PC-9 (cell line): ENCODE results near the gene ACYP1. TPM values are rescaled to one million over a fixed set of nuclear protein-coding genes. Genes with fewer than 3 reads are reported as not detected.

Experiments
- BruUV-seq: library from RNA; stranded (reverse); fragments of 400-500 nt; replicated peaks from 2 replicates; lab custom pipeline; 2021; lab: Mats Ljungman, UMichigan
- CTCF ChIA-PET: fragments of 300-600 bp; sonication (Branson Sonifier 250); formaldehyde crosslinking; loops from one replicate; lab custom pipeline; 2022; ENCODE audit warnings: antibody characterized with exemption; lab: Charles Lee
- POLR2A ChIA-PET: fragments of 300-600 bp; sonication (Branson Sonifier 250); formaldehyde crosslinking; loops from one replicate; lab custom pipeline; 2022; ENCODE audit warnings: antibody characterized with exemption; ENCODE audit not compliant: unreplicated experiment; lab: Charles Lee
- DNase-seq, 2 experiments: peaks; one replicate each; pipeline versions ENCODE4 v3.0.0 to v3.0.0-alpha.2; 2015 to 2022; ENCODE audit warnings: mixed read lengths in 1 of 2
- H2AFZ ChIP-seq: fragments of 200-600 bp; sonication (generic); 2 replicates; pipeline ENCODE4 v1.8.1; 2017; ENCODE audit warnings: antibody characterized with exemption
- H3F3A ChIP-seq: fragments of 200-600 bp; sonication (generic); 2 replicates; pipeline ENCODE4 v1.8.1; 2017; ENCODE audit warnings: antibody characterized with exemption, mild to moderate bottlenecking, low read depth; ENCODE audit not compliant: insufficient read depth
- H3K27ac ChIP-seq: fragments of 200-600 bp; sonication (generic); 2 replicates; pipeline ENCODE4 v1.6.1; 2016; ENCODE audit warnings: mixed run types
- H3K27me3 ChIP-seq: fragments of 200-600 bp; sonication (generic); 2 replicates; pipeline ENCODE4 v1.6.1; 2016; ENCODE audit warnings: low read depth, mixed run types; ENCODE audit not compliant: insufficient read depth
- H3K36me3 ChIP-seq: fragments of 200-600 bp; sonication (generic); 2 replicates; pipeline ENCODE4 v1.6.1; 2016; ENCODE audit warnings: low read depth, mixed run types
- H3K4me1 ChIP-seq: fragments of 200-600 bp; sonication (generic); replicated peaks from 2 replicates; pipeline ENCODE4 v1.6.1; 2016; ENCODE audit warnings: mixed run types; ENCODE audit not compliant: insufficient read depth
- H3K4me2 ChIP-seq: fragments of 200-600 bp; sonication (generic); 2 replicates; pipeline ENCODE4 v1.6.1; 2017; ENCODE audit warnings: mixed run types
- H3K4me3 ChIP-seq: fragments of 200-600 bp; sonication (generic); 2 replicates; pipeline ENCODE4 v1.6.1; 2016; ENCODE audit warnings: mixed run types
- H3K79me2 ChIP-seq: fragments of 200-600 bp; sonication (generic); 2 replicates; pipeline ENCODE4 v1.6.1; 2017; ENCODE audit warnings: low read depth, mixed run types
- H3K9me2 ChIP-seq: fragments of 200-600 bp; sonication (generic); 2 replicates; pipeline ENCODE4 v1.8.1; 2017; ENCODE audit warnings: mild to moderate bottlenecking; ENCODE audit not compliant: insufficient read depth
- H3K9me3 ChIP-seq: fragments of 200-600 bp; sonication (generic); 2 replicates; pipeline ENCODE4 v1.8.1; 2016; ENCODE audit warnings: low read depth; ENCODE audit not compliant: insufficient read depth
- H4K20me1 ChIP-seq: fragments of 200-600 bp; sonication (generic); 2 replicates; pipeline ENCODE4 v1.8.1; 2017; ENCODE audit not compliant: insufficient read depth
- CTCF ChIP-seq: fragments of 200-600 bp; sonication (generic); conservative IDR thresholded peaks from 2 replicates; pipeline ENCODE4 v1.6.1; 2017; ENCODE audit warnings: mixed run types, antibody characterized with exemption, mild to moderate bottlenecking, moderate library complexity
- EZH2 ChIP-seq: fragments of 200-600 bp; sonication (generic); IDR thresholded peaks from 2 replicates; pipeline ENCODE4 v1.8.0; 2017; ENCODE audit warnings: antibody characterized with exemption, low read depth
- intact Hi-C: fragments of 100-400 bp; cut with micrococcal nuclease; formaldehyde crosslinking; loops from one replicate; pipeline ENCODE4 v1.10.0; 2022; ENCODE audit not compliant: unreplicated experiment
- total RNA-seq: library from RNA; stranded (reverse); gene quantifications from 2 replicates; pipeline ENCODE4 v1.2.3, GENCODE V29; 2021

The ACYP1 gene
- total RNA-seq, 1 experiment from 2014 or later: 98.9 TPM

- peaks cover 19% of the 10 kb centered on the region for H3K79me2 ChIP-seq
- TF ChIP-seq CTCF (no peak), EZH2 (no peak)
- intact Hi-C loops: no loop called here
- H3K9me3 ChIP-seq: no peaks in the 10 kb centered on the region
- H3K27me3 ChIP-seq: no peaks in the 10 kb centered on the region
- ChIA-PET CTCF (no interaction called here), POLR2A (no interaction called here)
- H3F3A ChIP-seq: peaks cover 40% of the 10 kb centered on the region
- H4K20me1 ChIP-seq: no peaks in the 10 kb centered on the region
- H3K36me3 ChIP-seq: peaks cover 14% of the 10 kb centered on the region
- no peak overlapping the region for H2AFZ ChIP-seq
- H3K4me3 ChIP-seq: no peak overlapping the region
- H3K4me1 ChIP-seq: peaks cover 15% of the 10 kb centered on the region
- peak in 1 of 2 experiments; percentile 11 for DNase-seq
- no peak overlapping the region for H3K27ac ChIP-seq
- no peaks in the 10 kb centered on the region for H3K9me2 ChIP-seq
- BruUV-seq: no TSS peak
- H3K4me2 ChIP-seq: no peak overlapping the region
These were observed 9.4 kb downstream of the ACYP1 start for GRCh38 chr14:75054421-75054820.

- Histone ChIP-seq H3K36me3 (peaks cover 19% of the 10 kb centered on the region), H4K20me1 (no peaks in the 10 kb centered on the region), H3K4me3 (no peak overlapping the region), H3K79me2 (peaks cover 23% of the 10 kb centered on the region), H3K4me2 (no peak overlapping the region), H2AFZ (no peak overlapping the region), H3K9me2 (no peaks in the 10 kb centered on the region), H3K9me3 (no peaks in the 10 kb centered on the region), H3K4me1 (peaks cover 15% of the 10 kb centered on the region), H3F3A (peaks cover 40% of the 10 kb centered on the region), H3K27ac (no peak overlapping the region), H3K27me3 (no peaks in the 10 kb centered on the region)
- CTCF ChIA-PET: no interaction called here
- POLR2A ChIA-PET: no interaction called here
- intact Hi-C loops: no loop called here
- BruUV-seq: no TSS peak
- no peak for TF ChIP-seq CTCF
- TF ChIP-seq EZH2: no peak
- DNase-seq: peak in 1 of 2 experiments; percentile 29
These were observed 10.2 kb downstream of the ACYP1 start for GRCh38 chr14:75053396-75054291.

- H3F3A ChIP-seq: peaks cover 40% of the 10 kb centered on the region
- ChIA-PET CTCF (interaction anchor here (0.6 to 1.2 kb wide), 4 partner anchors 37 to 479 kb away, joined by 3 to 8 read pairs (median 4); no protein-coding TSS in a partner anchor), POLR2A (interaction anchor here (0.6 to 0.7 kb wide), 2 partner anchors 10 to 500 kb away, joined by 3 to 9 read pairs; no protein-coding TSS in a partner anchor)
- no peaks in the 10 kb centered on the region for H3K9me3 ChIP-seq
- no peak overlapping the region for H3K27ac ChIP-seq
- H2AFZ ChIP-seq: peak overlapping the region; percentile 94
- H3K79me2 ChIP-seq: peaks cover 25% of the 10 kb centered on the region
- no peaks in the 10 kb centered on the region for H4K20me1 ChIP-seq
- H3K4me3 ChIP-seq: peak overlapping the region; percentile 82
- TF ChIP-seq CTCF (no peak), EZH2 (no peak)
- H3K4me1 ChIP-seq: peaks cover 15% of the 10 kb centered on the region
- DNase-seq: peak in 1 of 2 experiments; percentile 38
- BruUV-seq: no TSS peak
- intact Hi-C loops: loop anchor here (2.0 kb wide), 2 partner anchors 17 to 49 kb away; partner anchors contain the start of genes EIF2B2 and ZC2HC1C
- H3K9me2 ChIP-seq: no peaks in the 10 kb centered on the region
- H3K4me2 ChIP-seq: peak overlapping the region; percentile 81
- peaks cover 18% of the 10 kb centered on the region for H3K36me3 ChIP-seq
- H3K27me3 ChIP-seq: no peaks in the 10 kb centered on the region
These were observed 12.3 kb downstream of the ACYP1 start for GRCh38 chr14:75051556-75051899.
